HG03460 (cell line): ENCODE data around the gene NTN3.

Experiments used
- ATAC-seq: cut with Tn5 transposase; IDR thresholded peaks from one replicate; pipeline ENCODE4 v1.9.1; 2021; ENCODE audit not compliant: unreplicated experiment

Gene NTN3

GRCh38 chr16:2512735-2513404 lies 41.8 kb downstream of the NTN3 start:
- no peak for ATAC-seq

GRCh38 chr16:2513405-2514332 lies 42.6 kb downstream of the NTN3 start, which contains the start of gene ATP6V0C:
ATP6V0C (plus strand) TSS chr16:2513952; CDS start chr16:2514104, 152 bp downstream.
- peak; percentile 55 for ATAC-seq

DNA sequence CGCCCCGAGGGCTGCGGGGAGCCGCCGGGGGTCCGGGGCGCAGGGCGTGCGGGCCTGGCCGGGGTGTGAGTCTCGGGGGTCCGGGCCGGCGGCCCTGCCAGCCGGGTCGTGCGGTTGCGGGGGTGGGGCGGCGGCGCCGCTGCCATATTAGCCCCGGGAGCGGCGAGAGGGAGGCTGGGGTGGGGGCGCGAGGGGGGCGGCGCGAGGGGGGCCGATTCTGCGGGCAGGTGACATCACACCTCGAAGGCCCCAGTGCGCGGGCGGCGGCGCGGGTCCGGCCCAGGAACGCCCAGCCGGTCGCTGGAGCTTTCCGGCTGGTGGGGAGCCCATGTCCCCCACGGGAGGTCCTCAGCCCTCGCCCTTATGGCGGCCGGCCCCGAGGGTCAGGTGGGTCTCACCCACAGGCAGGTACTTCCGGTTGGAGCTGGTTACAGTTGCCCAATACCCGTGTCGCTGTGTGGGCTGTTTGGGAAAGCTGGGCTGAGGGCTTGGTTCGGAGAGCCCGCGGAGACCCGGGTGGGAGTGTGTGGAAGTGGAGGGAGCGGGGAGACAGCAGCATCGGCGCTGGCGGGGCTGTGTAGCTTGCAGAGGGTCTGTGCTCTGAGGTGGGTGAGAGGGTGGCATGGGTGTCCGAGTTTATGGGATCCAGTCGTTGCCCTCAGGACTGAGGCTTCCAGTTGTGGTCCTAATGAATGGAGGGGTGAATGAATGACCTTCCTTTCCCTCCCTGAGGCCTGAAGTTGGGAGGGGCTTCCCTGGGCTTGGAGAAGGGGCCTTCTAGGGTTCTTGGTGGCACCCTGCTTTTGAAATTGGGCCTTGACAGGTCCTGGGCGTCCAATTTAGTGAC lies 43.5 kb downstream of the NTN3 start:
- no peak for ATAC-seq

- ATAC-seq = no peak
Measured at GRCh38 chr16:2515180-2515851, 44.2 kb downstream of the NTN3 start.

GRCh38 chr16:2516391-2517240 lies 45.5 kb downstream of the NTN3 start:
- no peak for ATAC-seq

DNA sequence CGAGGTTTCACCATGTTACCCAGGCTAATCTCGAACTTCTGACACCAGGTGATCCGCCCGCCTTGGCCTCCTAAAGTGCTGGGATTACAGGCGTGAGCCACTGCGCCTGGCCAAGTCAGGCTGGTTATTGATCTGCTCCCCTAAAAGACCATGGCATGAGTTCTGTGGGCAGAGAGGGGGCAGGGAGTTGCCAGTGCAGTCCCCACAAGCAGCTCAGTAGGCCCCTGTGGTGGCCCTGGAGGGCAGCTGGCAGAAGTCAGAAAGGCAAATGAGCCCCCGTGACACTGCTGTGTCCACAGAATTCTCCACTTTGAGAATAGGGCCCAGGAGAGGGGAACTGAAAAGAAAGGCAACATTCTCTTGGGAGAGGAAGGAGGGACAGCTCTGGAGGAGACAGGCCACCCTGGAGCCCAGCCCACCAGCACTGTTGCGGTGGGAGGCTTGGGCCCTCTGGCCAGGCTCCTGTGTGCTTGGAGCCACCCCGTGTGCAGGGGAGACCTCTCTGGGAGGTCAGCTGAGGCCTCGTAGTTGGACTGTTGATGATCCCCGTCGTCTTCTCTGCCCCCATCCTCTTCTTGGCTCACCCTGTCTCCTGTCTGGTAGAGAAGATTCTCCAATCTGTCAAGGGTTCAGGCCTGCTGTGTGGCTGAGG lies 47.0 kb downstream of the NTN3 start:
- no peak for ATAC-seq

DNA sequence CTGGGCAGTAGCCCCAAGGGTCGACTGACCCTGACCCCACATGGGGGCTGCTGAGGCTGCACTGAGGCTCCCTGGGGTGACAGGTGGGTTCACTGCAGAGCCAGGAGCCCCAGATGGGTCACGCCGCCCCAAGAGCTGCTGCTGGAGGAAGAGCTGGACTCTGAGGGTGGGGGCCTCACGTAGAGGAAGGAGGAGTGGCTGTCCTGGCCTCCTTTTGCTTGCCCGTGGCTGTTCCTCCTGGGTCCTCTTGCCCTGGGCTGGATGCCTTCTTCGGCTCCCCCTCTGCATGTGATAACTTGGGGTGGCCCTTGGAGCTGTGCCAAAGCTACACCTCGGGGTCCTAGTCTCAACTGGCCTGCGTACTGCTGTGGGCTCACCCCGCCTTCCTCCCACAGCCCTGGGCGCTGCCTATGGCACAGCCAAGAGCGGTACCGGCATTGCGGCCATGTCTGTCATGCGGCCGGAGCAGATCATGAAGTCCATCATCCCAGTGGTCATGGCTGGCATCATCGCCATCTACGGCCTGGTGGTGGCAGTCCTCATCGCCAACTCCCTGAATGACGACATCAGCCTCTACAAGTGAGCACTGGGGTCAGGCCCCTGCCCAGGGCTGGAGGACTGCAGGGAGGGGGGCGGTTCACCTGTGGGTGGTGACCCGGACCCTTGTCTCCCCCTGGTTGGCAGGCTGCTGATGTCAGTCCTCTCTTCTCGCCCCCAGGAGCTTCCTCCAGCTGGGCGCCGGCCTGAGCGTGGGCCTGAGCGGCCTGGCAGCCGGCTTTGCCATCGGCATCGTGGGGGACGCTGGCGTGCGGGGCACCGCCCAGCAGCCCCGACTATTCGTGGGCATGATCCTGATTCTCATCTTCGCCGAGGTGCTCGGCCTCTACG lies 48.0 kb downstream of the NTN3 start:
- no peak for ATAC-seq

GRCh38 chr16:2519711-2520080 lies 48.6 kb downstream of the NTN3 start:
- no peak for ATAC-seq

DNA sequence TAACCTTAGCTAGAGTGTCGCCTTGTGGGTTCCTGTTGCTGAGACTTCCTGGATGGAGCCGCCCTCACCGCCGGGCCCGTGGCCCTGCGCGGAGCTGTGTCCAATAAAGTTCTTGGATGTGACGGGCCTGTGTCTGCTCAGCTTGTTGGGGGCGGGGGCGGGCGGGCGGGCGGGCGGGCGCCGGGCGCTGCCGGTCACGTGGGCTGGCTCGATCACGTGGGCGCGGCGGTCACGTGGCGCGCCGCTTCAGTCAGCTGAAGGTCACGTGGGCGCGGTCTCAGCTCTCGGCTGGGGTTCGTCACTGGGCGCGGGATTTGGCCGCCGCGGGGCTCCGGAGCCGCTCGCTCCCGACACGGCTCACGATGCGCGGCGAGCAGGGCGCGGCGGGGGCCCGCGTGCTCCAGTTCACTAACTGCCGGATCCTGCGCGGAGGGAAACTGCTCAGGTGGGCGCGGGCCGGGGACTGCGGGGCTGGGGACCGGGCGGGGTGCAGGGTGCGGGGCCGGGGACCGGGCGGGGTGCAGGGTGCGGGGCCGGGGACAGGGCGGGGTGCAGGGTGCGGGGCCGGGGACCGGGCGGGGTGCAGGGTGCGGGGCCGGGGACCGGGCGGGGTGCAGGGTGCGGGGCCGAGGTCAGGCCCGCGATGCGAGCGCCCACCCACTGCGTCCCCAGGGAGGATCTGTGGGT lies 49.1 kb downstream of the NTN3 start, which contains the start of gene AMDHD2:
AMDHD2 (plus strand) TSS at position 275 of the 687 bp plus-strand sequence; CDS start at position 363, 88 bp downstream.
- ATAC-seq = no peak

GRCh38 chr16:2520784-2521531 lies 49.9 kb downstream of the NTN3 start:
- ATAC-seq = no peak
